Neural progenitor cell (in vitro differentiated cells): ENCODE measurements around the gene GJB2.

Experiments
- EZH2 ChIP-seq: fragments of 200-600 bp; sonication (generic); IDR thresholded peaks from 2 replicates; pipeline ENCODE4 v1.6.1; 2017; ENCODE audit warnings: antibody characterized with exemption, mild to moderate bottlenecking, moderate library complexity
- EZH2phosphoT487 ChIP-seq: fragments of 200-600 bp; sonication (generic); IDR thresholded peaks from 2 replicates; pipeline ENCODE4 v1.6.1; 2017; ENCODE audit warnings: antibody characterized with exemption
- TF ChIP-seq, protein P1 (sequence below): fragments of 200-600 bp; sonication (generic); IDR thresholded peaks from 2 replicates; pipeline ENCODE4 v1.5.1; 2017; ENCODE audit warnings: antibody characterized with exemption, mild to moderate bottlenecking

- TF ChIP-seq, protein P1, sequence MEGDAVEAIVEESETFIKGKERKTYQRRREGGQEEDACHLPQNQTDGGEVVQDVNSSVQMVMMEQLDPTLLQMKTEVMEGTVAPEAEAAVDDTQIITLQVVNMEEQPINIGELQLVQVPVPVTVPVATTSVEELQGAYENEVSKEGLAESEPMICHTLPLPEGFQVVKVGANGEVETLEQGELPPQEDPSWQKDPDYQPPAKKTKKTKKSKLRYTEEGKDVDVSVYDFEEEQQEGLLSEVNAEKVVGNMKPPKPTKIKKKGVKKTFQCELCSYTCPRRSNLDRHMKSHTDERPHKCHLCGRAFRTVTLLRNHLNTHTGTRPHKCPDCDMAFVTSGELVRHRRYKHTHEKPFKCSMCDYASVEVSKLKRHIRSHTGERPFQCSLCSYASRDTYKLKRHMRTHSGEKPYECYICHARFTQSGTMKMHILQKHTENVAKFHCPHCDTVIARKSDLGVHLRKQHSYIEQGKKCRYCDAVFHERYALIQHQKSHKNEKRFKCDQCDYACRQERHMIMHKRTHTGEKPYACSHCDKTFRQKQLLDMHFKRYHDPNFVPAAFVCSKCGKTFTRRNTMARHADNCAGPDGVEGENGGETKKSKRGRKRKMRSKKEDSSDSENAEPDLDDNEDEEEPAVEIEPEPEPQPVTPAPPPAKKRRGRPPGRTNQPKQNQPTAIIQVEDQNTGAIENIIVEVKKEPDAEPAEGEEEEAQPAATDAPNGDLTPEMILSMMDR, result no peak
- TF ChIP-seq EZH2 (no peak), EZH2phosphoT487 (no peak)
Observed at GRCh38 chr13:20227730-20228129, 35.0 kb upstream of the GJB2 start.
